HepG2 (cell line): ENCODE results near the gene BCL2L1.
"Not testable (repeated sequence)": the region's sequence is repeated elsewhere in the genome, so short reads cannot be mapped to it uniquely, and the experiment has no call there.

ENCODE experiments used
- CEBPB ChIP-seq: IDR thresholded peaks from 2 replicates; pipeline ENCODE4 v1.6.1; 2011; ENCODE audit warnings: low read depth, low read length, improper control_type of control experiment, borderline replicate concordance
- CTCF ChIP-seq: sonication (generic); formaldehyde crosslinking; IDR thresholded peaks from 2 replicates; pipeline ENCODE4 v1.5.0; 2020; ENCODE audit warnings: mild to moderate bottlenecking, missing genetic modification reagents, moderate library complexity
- ELF1 ChIP-seq: sonication (generic); formaldehyde crosslinking; IDR thresholded peaks from 2 replicates; pipeline ENCODE4 v1.4.0; 2020; ENCODE audit warnings: missing genetic modification reagents
- MIER3 ChIP-seq: IDR thresholded peaks from 2 replicates; pipeline ENCODE4 v1.6.1; 2016; ENCODE audit warnings: missing compliant biosample characterization, borderline replicate concordance
- MYNN ChIP-seq: sonication (generic); formaldehyde crosslinking; IDR thresholded peaks from 2 replicates; pipeline ENCODE4 v1.4.0; 2020; ENCODE audit warnings: mild to moderate bottlenecking, low read depth, missing genetic modification reagents
- ZNF274 ChIP-seq: sonication (generic); formaldehyde crosslinking; IDR thresholded peaks from 2 replicates; pipeline ENCODE4 v1.5.1; 2020; ENCODE audit warnings: mild to moderate bottlenecking, missing genetic modification reagents
- ZNF564 ChIP-seq: sonication (generic); formaldehyde crosslinking; IDR thresholded peaks from 2 replicates; pipeline ENCODE4 v1.8.1; 2023; ENCODE audit warnings: mild to moderate bottlenecking, missing genetic modification reagents
- ZNF691 ChIP-seq: sonication (generic); formaldehyde crosslinking; IDR thresholded peaks from 2 replicates; pipeline ENCODE4 v1.4.0; 2020; ENCODE audit warnings: missing genetic modification reagents, low read depth, mild to moderate bottlenecking, borderline replicate concordance
- TF ChIP-seq, protein P1 (sequence below): sonication (generic); formaldehyde crosslinking; IDR thresholded peaks from 2 replicates; pipeline ENCODE4 v1.4.0; 2020; ENCODE audit warnings: mild to moderate bottlenecking, missing genetic modification reagents

DNA sequence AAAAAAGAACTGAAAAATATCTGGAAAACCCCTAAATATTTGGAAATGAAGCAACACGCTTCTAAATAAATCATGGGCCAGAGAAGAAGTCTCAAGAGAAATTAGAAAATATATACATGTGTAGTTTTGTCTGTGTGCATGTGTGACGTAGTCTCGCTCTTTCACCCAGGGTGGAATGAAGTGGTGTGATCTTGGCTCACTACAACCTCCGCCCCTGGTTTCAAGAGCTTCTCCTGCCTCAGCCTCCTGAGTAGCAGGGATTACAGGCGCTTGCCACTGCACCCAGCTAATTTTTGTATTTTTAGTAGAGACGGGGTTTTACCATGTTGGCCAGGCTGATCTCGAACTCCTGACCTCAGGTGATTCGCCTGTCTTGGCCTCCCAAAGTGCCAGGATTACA lies 96.1 kb downstream of the BCL2L1 start:
- TF ChIP-seq, protein P1, sequence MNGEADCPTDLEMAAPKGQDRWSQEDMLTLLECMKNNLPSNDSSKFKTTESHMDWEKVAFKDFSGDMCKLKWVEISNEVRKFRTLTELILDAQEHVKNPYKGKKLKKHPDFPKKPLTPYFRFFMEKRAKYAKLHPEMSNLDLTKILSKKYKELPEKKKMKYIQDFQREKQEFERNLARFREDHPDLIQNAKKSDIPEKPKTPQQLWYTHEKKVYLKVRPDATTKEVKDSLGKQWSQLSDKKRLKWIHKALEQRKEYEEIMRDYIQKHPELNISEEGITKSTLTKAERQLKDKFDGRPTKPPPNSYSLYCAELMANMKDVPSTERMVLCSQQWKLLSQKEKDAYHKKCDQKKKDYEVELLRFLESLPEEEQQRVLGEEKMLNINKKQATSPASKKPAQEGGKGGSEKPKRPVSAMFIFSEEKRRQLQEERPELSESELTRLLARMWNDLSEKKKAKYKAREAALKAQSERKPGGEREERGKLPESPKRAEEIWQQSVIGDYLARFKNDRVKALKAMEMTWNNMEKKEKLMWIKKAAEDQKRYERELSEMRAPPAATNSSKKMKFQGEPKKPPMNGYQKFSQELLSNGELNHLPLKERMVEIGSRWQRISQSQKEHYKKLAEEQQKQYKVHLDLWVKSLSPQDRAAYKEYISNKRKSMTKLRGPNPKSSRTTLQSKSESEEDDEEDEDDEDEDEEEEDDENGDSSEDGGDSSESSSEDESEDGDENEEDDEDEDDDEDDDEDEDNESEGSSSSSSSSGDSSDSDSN = not testable (repeated sequence)
- TF ChIP-seq ZNF691 (CRISPR knock-in tag); ZNF274 (CRISPR knock-in tag); CEBPB; MYNN (CRISPR knock-in tag); MIER3 (CRISPR knock-in tag); ZNF564 (CRISPR knock-in tag); ELF1 (CRISPR knock-in tag); CTCF (CRISPR knock-in tag): not testable (repeated sequence)
